Stimulated activated CD4-positive, alpha-beta T cell treated with anti-CD3 and anti-CD28 coated beads, Interleukin-15, amount 100 ng/mL, for 48 hours (primary cell): ENCODE results near the gene ZNF440.
"Not testable (repeated sequence)": the region's sequence is repeated elsewhere in the genome, so short reads cannot be mapped to it uniquely, and the experiment has no call there.

ENCODE experiments used
- DNase-seq, 2 donors: peaks; one replicate each; pipeline ENCODE4 v3.0.0-alpha.2; 2020; ENCODE audit warnings: low read depth in 2 of 2

Gene ZNF440

GRCh38 chr19:11828957-11829876 is 15.1 kb downstream of the ZNF440 start:
- not testable (repeated sequence) for DNase-seq

GRCh38 chr19:11832253-11832912 is 18.3 kb downstream of the ZNF440 start:
- no peak for DNase-seq

GRCh38 chr19:11833541-11833940 is 19.5 kb downstream of the ZNF440 start:
- no peak for DNase-seq

DNA sequence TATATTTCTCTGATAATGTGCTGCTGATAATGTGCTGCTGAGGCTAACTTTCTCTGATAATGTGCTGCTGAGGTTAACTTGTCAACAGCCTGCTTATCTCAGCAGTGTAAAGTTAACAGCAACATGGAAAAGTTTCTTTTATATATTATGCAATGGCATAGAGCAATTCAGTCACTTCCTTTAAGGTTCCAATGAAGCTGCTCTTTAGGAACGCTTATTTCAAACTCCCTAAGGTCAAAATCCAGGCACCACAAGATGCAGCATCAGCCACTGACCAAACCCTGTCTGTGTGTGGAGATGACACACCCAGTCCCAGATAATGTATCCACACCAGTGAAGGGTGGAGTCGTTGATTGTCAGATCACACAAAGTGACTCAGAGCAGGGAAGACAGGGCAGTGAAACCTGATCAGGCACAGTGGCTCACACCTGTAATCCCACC is 21.6 kb downstream of the ZNF440 start:
- not testable (repeated sequence) for DNase-seq

DNA sequence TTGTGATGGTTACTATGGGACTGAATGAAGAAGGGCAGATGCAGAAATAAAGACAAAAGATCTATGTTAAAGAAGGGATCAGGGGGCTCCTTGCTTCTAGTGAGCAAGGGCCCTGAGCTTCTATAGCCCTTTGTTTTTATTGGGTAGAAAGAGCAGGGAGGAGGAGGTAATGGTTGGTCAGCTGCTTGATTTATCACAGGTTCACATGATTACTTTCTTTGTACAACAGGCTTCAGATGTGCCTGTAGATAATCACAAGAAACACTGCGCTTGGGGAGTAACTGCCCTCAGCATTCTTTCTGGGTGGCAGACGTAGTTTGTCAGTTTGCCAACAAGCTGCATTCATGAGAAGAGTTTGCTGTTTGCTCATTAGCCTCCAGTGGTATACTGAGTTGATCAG is 29.6 kb downstream of the ZNF440 start:
- no peak for DNase-seq

GRCh38 chr19:11847615-11848014 is 33.5 kb downstream of the ZNF440 start:
- DNase-seq: not testable (repeated sequence)

DNA sequence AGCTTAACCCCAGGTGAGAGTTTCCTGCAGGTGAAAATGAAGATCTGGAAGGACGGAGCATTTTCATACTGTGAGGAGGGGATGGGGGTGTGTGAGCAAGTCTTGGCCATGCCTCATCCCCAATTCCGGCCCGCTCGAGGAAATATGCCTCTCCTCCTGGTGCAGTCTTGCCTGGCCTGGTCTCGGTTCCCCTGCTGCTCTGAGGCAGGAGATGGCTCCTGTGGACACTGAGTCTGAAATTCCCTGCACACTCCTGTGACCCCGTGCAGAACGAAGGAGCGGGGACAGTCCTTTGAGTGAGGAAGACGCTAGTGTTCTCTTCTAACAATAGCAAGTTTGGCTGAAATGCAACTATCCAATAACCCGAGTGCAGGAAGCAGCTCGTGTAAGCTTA is 34.1 kb downstream of the ZNF440 start:
- no peak for DNase-seq

GRCh38 chr19:11848594-11849469 is 34.8 kb downstream of the ZNF440 start, which contains the start of gene ZNF439:
Gene ZNF439, plus strand, starts transcription at chr19:11848726. Its CDS starts 142 bp downstream, at chr19:11848868.
- DNase-seq: peak; percentile 82 to 85

DNA sequence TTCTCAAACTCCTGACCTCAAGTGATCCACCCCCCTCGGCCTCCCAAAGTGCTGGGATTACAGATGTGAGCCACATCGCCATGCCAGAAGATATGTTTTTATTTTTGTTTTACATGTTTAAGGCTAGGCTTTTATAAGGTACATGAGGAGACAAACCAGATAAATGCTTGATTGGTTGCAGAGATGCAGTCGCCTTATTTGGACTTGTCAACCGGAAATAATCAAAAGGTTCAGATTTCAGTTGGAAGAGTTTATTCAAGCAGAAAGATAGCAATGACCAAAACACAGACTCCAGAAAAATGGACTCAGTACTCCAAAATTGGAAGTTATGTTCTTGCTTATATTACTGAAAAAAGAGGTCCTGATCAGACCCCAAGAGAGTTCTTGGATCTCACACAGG is 36.2 kb downstream of the ZNF440 start:
- DNase-seq: not testable (repeated sequence)

- no peak for DNase-seq
These were observed 39.3 kb downstream of the ZNF440 start for GRCh38 chr19:11853358-11853757.

- no peak for DNase-seq
These were observed 42.6 kb downstream of the ZNF440 start for GRCh38 chr19:11856596-11857250.

DNA sequence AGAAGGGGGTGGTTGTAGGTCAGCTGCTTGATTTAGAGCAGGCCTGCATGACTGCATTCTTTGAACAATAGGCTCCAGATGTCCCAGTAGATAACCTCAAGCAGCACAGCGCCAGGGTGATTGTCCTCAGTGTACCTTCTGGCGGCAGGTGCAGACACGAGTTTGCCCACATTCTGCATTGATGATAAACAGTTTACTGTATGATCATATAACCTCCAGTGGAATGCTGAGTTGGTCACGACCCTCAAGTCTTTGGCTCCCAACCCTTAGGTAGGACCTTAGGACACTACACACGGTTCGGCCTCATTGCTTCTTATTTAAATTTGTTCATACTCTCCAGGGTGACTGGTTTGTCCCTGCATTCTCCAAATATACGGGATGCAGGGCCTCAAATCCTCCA is 46.6 kb downstream of the ZNF440 start:
- no peak for DNase-seq

- DNase-seq: no peak
These were observed 47.2 kb downstream of the ZNF440 start for GRCh38 chr19:11861301-11861700.

DNA sequence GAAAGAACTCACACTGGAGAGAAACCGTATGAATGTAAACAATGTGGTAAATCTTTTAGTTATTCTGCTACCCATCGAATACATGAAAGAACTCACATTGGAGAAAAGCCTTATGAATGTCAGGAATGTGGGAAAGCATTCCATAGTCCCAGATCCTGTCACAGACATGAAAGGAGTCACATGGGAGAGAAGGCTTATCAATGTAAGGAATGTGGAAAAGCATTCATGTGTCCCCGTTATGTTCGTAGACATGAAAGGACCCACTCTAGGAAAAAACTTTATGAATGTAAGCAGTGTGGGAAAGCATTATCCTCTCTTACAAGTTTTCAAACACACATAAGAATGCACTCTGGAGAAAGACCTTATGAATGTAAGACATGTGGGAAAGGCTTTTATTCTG is 53.7 kb downstream of the ZNF440 start:
- DNase-seq: not testable (repeated sequence)

DNA sequence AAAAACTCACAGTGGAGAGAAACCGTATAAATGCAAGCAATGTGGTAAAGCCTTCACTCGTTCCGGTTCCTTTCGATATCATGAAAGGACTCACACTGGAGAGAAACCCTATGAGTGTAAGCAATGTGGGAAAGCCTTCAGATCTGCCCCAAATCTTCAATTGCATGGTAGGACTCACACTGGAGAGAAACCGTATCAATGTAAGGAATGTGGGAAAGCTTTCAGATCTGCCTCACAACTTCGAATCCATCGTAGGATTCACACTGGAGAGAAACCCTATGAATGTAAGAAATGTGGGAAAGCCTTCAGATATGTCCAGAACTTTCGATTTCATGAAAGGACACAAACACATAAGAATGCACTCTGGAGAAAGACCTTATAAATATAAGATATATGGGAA is 54.1 kb downstream of the ZNF440 start:
- no peak for DNase-seq

- no peak for DNase-seq
These were observed 58.6 kb downstream of the ZNF440 start for GRCh38 chr19:11872624-11873023.

- no peak for DNase-seq
These were observed 59.7 kb downstream of the ZNF440 start for GRCh38 chr19:11873762-11874161.

DNA sequence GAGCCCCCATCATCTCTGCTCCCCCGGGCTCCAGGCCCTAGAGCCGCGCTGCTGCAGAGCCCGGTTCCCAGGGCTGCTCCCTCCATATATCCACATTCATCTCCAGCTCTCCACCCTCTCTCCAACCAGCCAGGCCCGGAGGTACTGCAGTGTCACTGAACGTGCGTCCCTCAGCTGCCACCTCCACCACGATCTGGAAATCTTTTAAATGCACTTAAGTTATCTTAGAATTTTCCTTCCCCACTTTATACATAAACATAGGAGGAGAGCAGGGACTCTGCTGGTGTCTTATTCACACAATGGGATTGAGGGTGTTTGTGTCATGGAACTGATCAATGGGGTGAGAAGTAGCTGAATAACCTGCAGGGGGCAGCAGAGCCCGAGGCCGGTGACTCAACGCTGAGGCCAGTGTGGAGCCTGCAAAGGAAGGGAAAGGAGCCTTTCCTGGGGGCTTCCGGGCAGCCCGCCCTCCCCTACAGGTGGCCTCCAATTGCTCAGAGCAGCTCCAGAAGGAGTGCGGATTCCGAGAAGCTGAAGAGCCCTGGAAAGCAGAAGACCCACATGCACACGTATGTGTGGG is 65.7 kb downstream of the ZNF440 start:
- peak; percentile 24 to 36 for DNase-seq

DNA sequence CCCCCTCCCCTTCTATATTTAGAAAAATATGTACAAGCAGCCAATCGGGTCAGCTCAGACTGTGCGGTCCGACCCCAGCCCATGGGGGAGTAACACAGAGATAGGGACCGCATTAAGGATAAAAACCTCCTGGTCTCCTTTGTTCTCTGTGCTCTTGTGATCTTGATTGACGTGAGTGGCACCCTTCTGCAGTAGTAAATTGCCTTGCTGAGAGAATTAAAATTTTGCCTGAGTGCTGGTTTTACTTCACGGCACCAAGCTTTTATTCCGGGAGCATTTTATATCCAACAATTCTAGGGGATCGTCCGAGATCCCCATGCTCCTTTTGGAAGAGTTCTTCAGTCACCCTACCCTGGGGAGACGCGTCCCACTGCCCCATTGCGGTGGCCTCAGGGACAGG is 66.5 kb downstream of the ZNF440 start:
- DNase-seq: no peak

DNA sequence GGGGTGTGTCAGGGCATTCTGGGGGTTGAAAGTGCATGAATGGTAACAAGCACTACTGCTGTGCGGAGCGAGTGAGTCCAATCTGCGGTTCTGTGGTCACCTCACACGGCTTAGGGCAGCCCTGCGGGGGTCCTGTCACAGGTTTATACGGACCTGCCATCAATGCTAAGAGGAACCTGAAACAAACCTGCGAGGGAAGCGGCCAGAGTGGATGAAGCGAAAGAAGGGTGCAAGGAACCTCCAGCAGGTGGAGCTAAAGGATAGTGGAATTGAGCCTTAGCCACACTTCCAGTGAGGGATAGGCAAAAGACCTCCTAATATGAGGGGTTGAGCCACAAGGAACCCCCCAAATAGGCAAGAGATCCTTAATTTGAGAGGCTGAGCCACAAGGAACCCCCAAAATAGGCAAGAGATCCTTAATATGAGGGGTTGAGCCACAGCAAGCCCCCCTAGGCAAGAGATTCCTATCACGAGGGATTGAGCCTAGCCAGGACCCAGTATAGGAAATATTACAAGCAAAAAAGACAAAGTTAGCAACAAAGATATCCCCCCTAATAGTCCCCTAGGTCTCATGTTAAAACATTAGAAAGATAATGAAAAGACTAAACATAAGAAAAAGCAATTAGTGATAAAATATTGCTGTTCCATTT is 67.2 kb downstream of the ZNF440 start:
- peak; percentile 28 to 29 for DNase-seq
